ENCODE results near the gene PRR9.

Gene PRR9

GRCh38 chr1:153251988-153252387 lies 34.6 kb downstream of the PRR9 start:
- DNase-seq (ENCODE audit: extremely low read depth, low read depth): no peak
- TF ChIP-seq CTCF (IDR thresholded peaks at IDR 0.05; ENCODE audit: low read depth, low read length): no peak

GRCh38 chr1:153253076-153253475 lies 35.7 kb downstream of the PRR9 start:
- no peak for TF ChIP-seq CTCF (IDR thresholded peaks at IDR 0.05; ENCODE audit: low read depth, low read length)
- no peak for DNase-seq (ENCODE audit: extremely low read depth, low read depth)

DNA sequence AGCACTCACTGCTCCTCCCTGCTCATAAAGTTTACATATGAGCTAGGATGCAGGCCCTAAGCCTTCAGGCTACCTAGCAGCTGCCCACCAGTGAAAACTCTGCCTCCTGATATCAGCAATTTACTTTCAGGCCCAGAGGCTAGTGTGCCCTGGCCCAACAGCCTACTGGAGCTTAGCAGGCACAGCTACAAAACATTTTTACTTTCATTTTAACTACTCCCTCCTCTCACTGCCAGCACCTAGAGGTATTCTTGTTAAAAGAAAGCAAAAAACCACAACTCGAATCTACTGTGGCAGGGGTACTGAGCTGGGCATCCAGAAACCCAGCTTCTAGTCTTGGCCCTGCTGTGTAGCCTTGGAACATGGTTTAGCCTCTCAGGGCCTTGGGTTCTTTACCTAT lies 36.3 kb downstream of the PRR9 start:
- DNase-seq (ENCODE audit: extremely low read depth, low read depth): no peak
- TF ChIP-seq CTCF (IDR thresholded peaks at IDR 0.05; ENCODE audit: low read depth, low read length): no peak

DNA sequence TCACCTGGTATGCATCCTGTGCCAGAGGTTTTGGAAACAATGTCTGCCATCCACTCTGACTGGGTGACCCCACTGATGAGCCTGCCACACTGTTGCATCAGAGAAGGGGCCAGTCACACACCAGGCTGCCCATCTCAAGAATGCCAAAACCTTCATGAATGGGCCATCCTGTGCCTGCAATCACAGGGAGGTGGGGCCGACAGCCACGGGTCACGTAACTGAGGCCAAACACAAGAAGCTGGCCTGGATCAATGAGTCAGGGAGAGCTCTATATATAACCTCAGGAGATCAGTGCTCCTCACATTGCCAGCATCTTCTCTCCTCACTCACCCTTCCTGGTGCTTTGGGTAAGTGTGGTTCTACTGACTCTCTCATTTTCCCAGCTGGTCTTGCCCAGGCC lies 42.0 kb downstream of the PRR9 start, which contains the start of gene LORICRIN:
TSS of gene LORICRIN (plus strand) at position 301 of the 400 bp plus-strand sequence. CDS start 1,263 bp downstream, outside the sequence.
- DNase-seq (ENCODE audit: extremely low read depth, low read depth): no peak
- no peak for TF ChIP-seq CTCF (IDR thresholded peaks at IDR 0.05; ENCODE audit: low read depth, low read length)

DNA sequence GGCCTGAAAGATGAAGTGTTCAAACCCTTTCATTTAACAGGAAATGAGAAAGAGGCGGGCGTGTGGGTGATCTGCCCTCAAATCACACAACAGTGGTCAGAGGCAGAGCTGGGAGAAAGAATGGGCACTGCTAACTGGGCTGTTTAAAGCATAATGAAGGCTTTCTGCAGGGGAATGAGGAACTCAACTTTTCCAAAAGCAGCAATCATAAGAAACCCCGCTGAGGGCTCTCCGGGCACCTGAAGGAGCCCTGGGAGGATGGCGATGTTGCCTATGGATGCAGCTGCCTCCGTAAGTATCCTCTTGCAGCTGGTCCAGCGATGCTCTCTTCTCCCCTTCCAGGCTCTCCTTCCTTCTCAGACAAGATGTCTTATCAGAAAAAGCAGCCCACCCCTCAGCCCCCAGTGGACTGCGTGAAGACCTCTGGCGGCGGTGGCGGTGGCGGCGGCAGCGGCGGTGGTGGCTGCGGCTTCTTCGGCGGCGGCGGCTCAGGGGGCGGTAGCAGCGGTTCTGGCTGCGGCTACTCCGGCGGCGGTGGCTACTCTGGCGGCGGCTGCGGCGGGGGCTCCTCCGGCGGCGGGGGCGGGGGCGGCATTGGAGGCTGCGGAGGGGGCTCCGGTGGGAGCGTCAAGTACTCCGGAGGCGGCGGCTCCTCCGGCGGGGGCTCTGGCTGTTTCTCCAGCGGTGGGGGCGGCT lies 43.3 kb downstream of the PRR9 start:
- no peak for TF ChIP-seq CTCF (IDR thresholded peaks at IDR 0.05; ENCODE audit: low read depth, low read length)
- DNase-seq (ENCODE audit: extremely low read depth, low read depth): no peak

- no peak for DNase-seq (ENCODE audit: extremely low read depth, low read depth)
- no peak for TF ChIP-seq CTCF (IDR thresholded peaks at IDR 0.05; ENCODE audit: low read depth, low read length)
These were observed 44.1 kb downstream of the PRR9 start for GRCh38 chr1:153261281-153262069.

- DNase-seq (ENCODE audit: extremely low read depth, low read depth): no peak
- TF ChIP-seq CTCF (IDR thresholded peaks at IDR 0.05; ENCODE audit: low read depth, low read length): no peak
These were observed 44.6 kb downstream of the PRR9 start for GRCh38 chr1:153262070-153262366.

Data from AG09319 (cell line).